HG03575 (cell line): ENCODE results near the gene VPS45.
"Not testable (repeated sequence)": the region's sequence is repeated elsewhere in the genome, so short reads cannot be mapped to it uniquely, and the experiment has no call there.

Experiments used
- ATAC-seq: cut with Tn5 transposase; IDR thresholded peaks from one replicate; pipeline ENCODE4 v1.9.1; 2021; ENCODE audit not compliant: unreplicated experiment, insufficient number of reproducible peaks, low FRiP score; ENCODE audit errors: extremely low read depth

Gene VPS45

GRCh38 chr1:150178548-150178947 lies 111.0 kb downstream of the VPS45 start:
- ATAC-seq, result no peak

- ATAC-seq, result no peak
Observed at GRCh38 chr1:150179867-150180266, 112.3 kb downstream of the VPS45 start.

GRCh38 chr1:150180474-150180873 lies 112.9 kb downstream of the VPS45 start:
- no peak for ATAC-seq

GRCh38 chr1:150182247-150182646 lies 114.7 kb downstream of the VPS45 start:
- ATAC-seq, result no peak

- ATAC-seq, result no peak
Observed at GRCh38 chr1:150183061-150183460, 115.5 kb downstream of the VPS45 start.

GRCh38 chr1:150185481-150185880 lies 117.9 kb downstream of the VPS45 start:
- no peak for ATAC-seq

- not testable (repeated sequence) for ATAC-seq
Observed at GRCh38 chr1:150186438-150186788, 118.8 kb downstream of the VPS45 start.

- no peak for ATAC-seq
Observed at GRCh38 chr1:150186789-150187559, 119.4 kb downstream of the VPS45 start.

GRCh38 chr1:150187560-150187931 lies 120.0 kb downstream of the VPS45 start:
- ATAC-seq, result no peak

- no peak for ATAC-seq
Observed at GRCh38 chr1:150192012-150192411, 124.4 kb downstream of the VPS45 start.

GRCh38 chr1:150194381-150195031 lies 126.9 kb downstream of the VPS45 start:
- ATAC-seq, result no peak
